GM12872 (cell line): ENCODE results near the gene B4GALNT1.

Experiments used
- CTCF ChIP-seq: IDR thresholded peaks from 3 replicates; pipeline ENCODE4 v1.5.1; 2011; ENCODE audit warnings: low read depth, mild to moderate bottlenecking, low read length, moderate library complexity; ENCODE audit not compliant: insufficient read depth

Gene B4GALNT1

GRCh38 chr12:57603324-57603723 lies 29.7 kb downstream of the B4GALNT1 start:
- no peak for TF ChIP-seq CTCF

- no peak for TF ChIP-seq CTCF
These were observed 30.5 kb downstream of the B4GALNT1 start for GRCh38 chr12:57602544-57602943.

- no peak for TF ChIP-seq CTCF
These were observed 32.6 kb downstream of the B4GALNT1 start for GRCh38 chr12:57600395-57600794.

GRCh38 chr12:57593187-57593586 lies 39.8 kb downstream of the B4GALNT1 start:
- TF ChIP-seq CTCF, result no peak

GRCh38 chr12:57592551-57593165 lies 40.3 kb downstream of the B4GALNT1 start:
- TF ChIP-seq CTCF, result no peak

GRCh38 chr12:57591782-57592325 lies 41.1 kb downstream of the B4GALNT1 start:
- TF ChIP-seq CTCF, result no peak

- TF ChIP-seq CTCF, result no peak
These were observed 41.9 kb downstream of the B4GALNT1 start, which contains the start of gene PIP4K2C for GRCh38 chr12:57590864-57591781. TSS of gene PIP4K2C (plus strand) at chr12:57591192. CDS start at chr12:57591290, 98 bp downstream.
